Osteoblast (primary cell): Measurements from ENCODE around the gene CALML5. TPM values are rescaled to one million over a fixed set of nuclear protein-coding genes. Genes with fewer than 3 reads are reported as not detected.

Experiments
- DNase-seq: peaks from one replicate; pipeline ENCODE4 v3.0.0; 2011; ENCODE audit warnings: low spot score, mixed read lengths; ENCODE audit not compliant: insufficient read length; ENCODE audit errors: missing footprints
- H2AFZ ChIP-seq: 2 replicates; pipeline ENCODE4 v1.6.0; 2011; ENCODE audit warnings: mild to moderate bottlenecking, low read length
- H3K27ac ChIP-seq: 2 replicates; pipeline ENCODE4 v1.5.1; 2011; ENCODE audit warnings: mild to moderate bottlenecking, low read depth, low read length, moderate library complexity
- H3K27me3 ChIP-seq: 2 replicates; pipeline ENCODE4 v1.6.0; 2012; ENCODE audit warnings: mild to moderate bottlenecking, control low read depth, inconsistent platforms, low read length, moderate library complexity; ENCODE audit not compliant: insufficient read depth
- H3K36me3 ChIP-seq: 2 replicates; pipeline ENCODE4 v1.5.1; 2011; ENCODE audit warnings: mild to moderate bottlenecking, low read length, control low read depth, moderate library complexity; ENCODE audit not compliant: insufficient read depth
- H3K4me1 ChIP-seq: 2 replicates; pipeline ENCODE4 v1.5.1; 2011; ENCODE audit warnings: mild to moderate bottlenecking, low read length, control low read depth, moderate library complexity; ENCODE audit not compliant: insufficient read depth
- H3K4me2 ChIP-seq: 2 replicates; pipeline ENCODE4 v1.6.0; 2011; ENCODE audit warnings: mild to moderate bottlenecking, low read length; ENCODE audit not compliant: insufficient read depth
- H3K4me3 ChIP-seq: fragments of 200-600 bp; sonication (generic); 3 replicates; pipeline ENCODE4 v1.5.1; 2012; ENCODE audit warnings: mild to moderate bottlenecking, low read length, inconsistent platforms; ENCODE audit not compliant: insufficient read depth
- H3K79me2 ChIP-seq: 2 replicates; pipeline ENCODE4 v1.6.0; 2012; ENCODE audit warnings: mild to moderate bottlenecking, low read length, control low read depth, inconsistent platforms; ENCODE audit not compliant: insufficient read depth
- H3K9me3 ChIP-seq: 2 replicates; pipeline ENCODE4 v1.5.1; 2011; ENCODE audit warnings: low read depth, low read length, control low read depth
- H4K20me1 ChIP-seq: 2 replicates; pipeline ENCODE4 v1.6.0; 2012; ENCODE audit warnings: mild to moderate bottlenecking, low read length, control low read depth; ENCODE audit not compliant: insufficient read depth
- CTCF ChIP-seq: IDR thresholded peaks from 2 replicates; pipeline ENCODE4 v1.5.1; 2011; ENCODE audit warnings: mild to moderate bottlenecking, low read depth, low read length, moderate library complexity; ENCODE audit errors: extremely low read depth
- total RNA-seq: library from RNA; depleted of rRNA; stranded (reverse); fragments of >200 nt; gene quantifications from 2 replicates; pipeline ENCODE4 v1.2.3, GENCODE V29; 2012

Gene CALML5
- total RNA-seq, 1 donor: not detected

GRCh38 chr10:5536486-5537081 is 37.2 kb upstream of the CALML5 start:
- Histone ChIP-seq H3K4me2 (no peak overlapping the region), H3K4me1 (peaks cover 11% of the 10 kb centered on the region), H4K20me1 (no peaks in the 10 kb centered on the region), H3K79me2 (no peaks in the 10 kb centered on the region), H3K36me3 (no peaks in the 10 kb centered on the region), H3K27me3 (peaks cover 5% of the 10 kb centered on the region), H3K9me3 (no peaks in the 10 kb centered on the region), H3K27ac (no peak overlapping the region), H2AFZ (no peak overlapping the region), H3K4me3 (no peak overlapping the region)
- TF ChIP-seq CTCF: no peak
- no peak for DNase-seq

GRCh38 chr10:5534880-5535856 is 35.8 kb upstream of the CALML5 start:
- no peak for TF ChIP-seq CTCF
- Histone ChIP-seq H3K79me2 (no peaks in the 10 kb centered on the region), H3K9me3 (no peaks in the 10 kb centered on the region), H3K4me2 (peak overlapping the region; percentile 52), H3K4me3 (no peak overlapping the region), H2AFZ (no peak overlapping the region), H3K27ac (no peak overlapping the region), H3K36me3 (no peaks in the 10 kb centered on the region), H3K4me1 (peaks cover 11% of the 10 kb centered on the region), H3K27me3 (peaks cover 5% of the 10 kb centered on the region), H4K20me1 (no peaks in the 10 kb centered on the region)
- DNase-seq: peak; percentile 90

- Histone ChIP-seq H3K4me2 (peak overlapping the region; percentile 52), H3K79me2 (no peaks in the 10 kb centered on the region), H3K36me3 (no peaks in the 10 kb centered on the region), H2AFZ (no peak overlapping the region), H4K20me1 (no peaks in the 10 kb centered on the region), H3K27ac (no peak overlapping the region), H3K4me1 (peaks cover 11% of the 10 kb centered on the region), H3K4me3 (no peak overlapping the region), H3K9me3 (no peaks in the 10 kb centered on the region), H3K27me3 (peaks cover 5% of the 10 kb centered on the region)
- TF ChIP-seq CTCF: no peak
- peak; percentile 82 for DNase-seq
These were observed 34.9 kb upstream of the CALML5 start for GRCh38 chr10:5534051-5534821.
